ENCODE measurements around the gene CHST2. TPM values are rescaled to one million over a fixed set of nuclear protein-coding genes. Genes with fewer than 3 reads are reported as not detected.

CHST2 gene, protein sequence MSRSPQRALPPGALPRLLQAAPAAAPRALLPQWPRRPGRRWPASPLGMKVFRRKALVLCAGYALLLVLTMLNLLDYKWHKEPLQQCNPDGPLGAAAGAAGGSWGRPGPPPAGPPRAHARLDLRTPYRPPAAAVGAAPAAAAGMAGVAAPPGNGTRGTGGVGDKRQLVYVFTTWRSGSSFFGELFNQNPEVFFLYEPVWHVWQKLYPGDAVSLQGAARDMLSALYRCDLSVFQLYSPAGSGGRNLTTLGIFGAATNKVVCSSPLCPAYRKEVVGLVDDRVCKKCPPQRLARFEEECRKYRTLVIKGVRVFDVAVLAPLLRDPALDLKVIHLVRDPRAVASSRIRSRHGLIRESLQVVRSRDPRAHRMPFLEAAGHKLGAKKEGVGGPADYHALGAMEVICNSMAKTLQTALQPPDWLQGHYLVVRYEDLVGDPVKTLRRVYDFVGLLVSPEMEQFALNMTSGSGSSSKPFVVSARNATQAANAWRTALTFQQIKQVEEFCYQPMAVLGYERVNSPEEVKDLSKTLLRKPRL
- 1.5 and 12.3 TPM in 2 replicates for total RNA-seq

GRCh38 chr3:143119009-143119914, at the start of gene CHST2:
Gene CHST2 (plus strand): TSS chr3:143119771. CDS start chr3:143120817, 1,046 bp downstream.

Other genes with a start within 250 kb of the CHST2 start
- 1.3 and 2.6 TPM in 2 replicates for gene PCOLCE2, start 230.7 kb upstream of the CHST2 start, total RNA-seq
- gene PAQR9, start 156.1 kb upstream of the CHST2 start, total RNA-seq, result not detected in 2 replicates
- gene U2SURP, start 118.2 kb upstream of the CHST2 start, total RNA-seq, result 48.4 and 71.4 TPM in 2 replicates